ENCODE results near the gene ARHGEF7.

GRCh38 chr13:111338841-111339240, 223.7 kb downstream of the ARHGEF7 start:
- TF ChIP-seq CTCF (IDR thresholded peaks at IDR 0.05), result no peak
- TF ChIP-seq POLR2A (IDR thresholded peaks at IDR 0.05), result no peak
- TF ChIP-seq EP300 (IDR thresholded peaks at IDR 0.05), result no peak
